ENCODE results near the gene AIP. TPM values are rescaled to one million over a fixed set of nuclear protein-coding genes. Genes with fewer than 3 reads are reported as not detected.

Gene AIP
- total and polyA plus RNA-seq, 2 donors from 2014 or later = 61.5 to 135 TPM

DNA sequence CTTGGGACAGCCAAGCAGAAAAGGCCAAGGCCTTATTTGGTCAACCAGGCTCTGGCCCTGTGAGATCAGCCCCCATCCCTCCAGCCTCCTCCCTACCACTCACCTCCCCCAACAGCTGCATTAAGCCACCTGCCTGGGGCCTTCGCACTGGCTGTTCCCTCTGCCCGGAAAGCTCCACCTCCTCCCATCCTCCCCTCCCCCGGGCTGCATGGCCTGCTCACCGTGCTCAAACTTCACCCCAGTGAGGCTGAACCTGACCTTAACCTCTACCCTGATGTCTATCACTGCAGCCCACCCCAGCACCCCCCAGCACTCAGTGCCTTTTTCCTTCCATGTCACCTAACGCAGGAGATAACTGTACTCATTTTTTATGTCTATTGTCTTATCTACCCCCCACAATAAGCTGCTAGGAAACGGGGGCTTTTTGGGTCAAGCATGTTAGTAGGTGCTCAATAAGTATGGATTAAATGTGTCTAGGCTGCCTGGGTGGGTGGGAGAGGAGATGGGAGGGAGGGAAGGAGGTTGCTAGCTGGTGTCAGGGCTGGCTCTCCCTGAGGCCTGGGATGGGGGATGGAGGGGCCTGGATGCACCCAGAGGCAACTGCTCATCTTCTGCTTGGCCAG, 46.3 kb upstream of the AIP start:
- peaks cover 0 to 9% (median 7%) of the 10 kb centered on the region in 3 donors for H3K36me3 ChIP-seq (ENCODE audit: control insufficient read depth in 2 of 3, insufficient read depth in 3 of 3, low read length in 3 of 3)
- no peak overlapping the region for H3K27ac ChIP-seq (ENCODE audit: low read depth in 2 of 2, low read length in 2 of 2)
- H3K9me3 ChIP-seq (ENCODE audit: control insufficient read depth in 2 of 3, insufficient read depth in 1 of 3, low read length in 3 of 3) = no peaks in the 10 kb centered on the region
- TF ChIP-seq, protein P1, sequence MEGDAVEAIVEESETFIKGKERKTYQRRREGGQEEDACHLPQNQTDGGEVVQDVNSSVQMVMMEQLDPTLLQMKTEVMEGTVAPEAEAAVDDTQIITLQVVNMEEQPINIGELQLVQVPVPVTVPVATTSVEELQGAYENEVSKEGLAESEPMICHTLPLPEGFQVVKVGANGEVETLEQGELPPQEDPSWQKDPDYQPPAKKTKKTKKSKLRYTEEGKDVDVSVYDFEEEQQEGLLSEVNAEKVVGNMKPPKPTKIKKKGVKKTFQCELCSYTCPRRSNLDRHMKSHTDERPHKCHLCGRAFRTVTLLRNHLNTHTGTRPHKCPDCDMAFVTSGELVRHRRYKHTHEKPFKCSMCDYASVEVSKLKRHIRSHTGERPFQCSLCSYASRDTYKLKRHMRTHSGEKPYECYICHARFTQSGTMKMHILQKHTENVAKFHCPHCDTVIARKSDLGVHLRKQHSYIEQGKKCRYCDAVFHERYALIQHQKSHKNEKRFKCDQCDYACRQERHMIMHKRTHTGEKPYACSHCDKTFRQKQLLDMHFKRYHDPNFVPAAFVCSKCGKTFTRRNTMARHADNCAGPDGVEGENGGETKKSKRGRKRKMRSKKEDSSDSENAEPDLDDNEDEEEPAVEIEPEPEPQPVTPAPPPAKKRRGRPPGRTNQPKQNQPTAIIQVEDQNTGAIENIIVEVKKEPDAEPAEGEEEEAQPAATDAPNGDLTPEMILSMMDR (IDR thresholded peaks at IDR 0.05; ENCODE audit: borderline replicate concordance, extremely low read depth, insufficient read depth) = no peak
- no peak overlapping the region for H3K4me3 ChIP-seq (ENCODE audit: low read length in 3 of 3)
- FAIRE-seq (no peak), DNase-seq (peak in 1 of 5 donors; percentile 78)
- no peak overlapping the region for H3K9ac ChIP-seq (ENCODE audit: low read length in 3 of 3)
- intact Hi-C loops (cut with DNase I) = no loop called here
- no peaks in the 10 kb centered on the region for H3K27me3 ChIP-seq (ENCODE audit: control insufficient read depth, insufficient read depth, low read length)
- peaks cover 0 to 4% (median 0%) of the 10 kb centered on the region in 3 donors for H3K4me1 ChIP-seq (ENCODE audit: control insufficient read depth in 2 of 3, insufficient read depth in 2 of 3, low read depth in 1 of 3, low read length in 3 of 3)

DNA sequence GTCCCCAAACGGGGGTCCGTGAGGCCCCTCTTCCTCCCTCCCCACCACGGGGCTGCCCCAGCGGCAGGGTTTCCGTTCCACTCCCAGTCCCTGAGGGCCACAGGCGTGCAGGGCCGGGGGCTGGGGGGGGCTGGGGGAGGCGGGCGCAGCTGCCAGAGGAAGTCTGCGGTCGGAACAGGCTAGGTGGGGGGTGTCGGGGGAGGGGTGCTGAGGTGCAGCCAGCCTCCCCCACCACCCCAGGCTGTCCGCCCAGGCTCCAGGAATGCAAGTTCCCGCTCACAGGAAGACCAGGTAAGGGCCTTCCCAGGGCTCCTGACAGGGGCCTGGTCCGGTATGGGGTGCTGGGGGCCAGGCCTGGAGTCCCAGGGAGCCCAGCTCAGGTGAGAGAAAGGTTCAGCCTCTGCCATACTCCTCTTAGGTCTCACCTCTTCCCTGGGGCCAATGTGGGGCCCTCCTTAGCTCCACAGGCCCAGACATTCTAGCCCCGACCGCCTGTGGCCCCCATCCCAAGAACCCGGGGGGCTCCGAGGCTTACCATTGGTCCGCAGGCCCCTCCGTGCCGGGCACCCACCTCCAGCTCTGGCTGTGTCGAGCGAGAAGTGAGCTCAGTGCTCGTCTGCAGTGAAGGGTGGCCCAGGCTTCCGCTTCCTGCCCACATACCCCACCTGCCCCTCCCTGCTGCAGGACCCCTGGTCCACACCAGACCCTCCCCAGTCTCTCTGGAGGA, 45.6 kb upstream of the AIP start, which contains the start of gene PTPRCAP:
Gene PTPRCAP (minus strand): TSS at position 601 of the 727 bp plus-strand sequence. CDS start 63 bp downstream, at position 538.
- Histone ChIP-seq H3K4me3 (ENCODE audit: low read length in 3 of 3) (no peak within 1 kb of the TSS), H3K9ac (ENCODE audit: low read length in 3 of 3) (no peak within 1 kb of the TSS), H3K27ac (ENCODE audit: low read depth in 2 of 2, low read length in 2 of 2) (no peak within 1 kb of the TSS), H3K36me3 (ENCODE audit: control insufficient read depth in 2 of 3, insufficient read depth in 3 of 3, low read length in 3 of 3) (peaks cover 0 to 9% (median 4%) of the 10 kb centered on the region in 3 donors), H3K9me3 (ENCODE audit: control insufficient read depth in 2 of 3, insufficient read depth in 1 of 3, low read length in 3 of 3) (no peaks in the 10 kb centered on the region), H3K27me3 (ENCODE audit: control insufficient read depth, insufficient read depth, low read length) (no peaks in the 10 kb centered on the region), H3K4me1 (ENCODE audit: control insufficient read depth in 2 of 3, insufficient read depth in 2 of 3, low read depth in 1 of 3, low read length in 3 of 3) (peaks cover 0 to 8% (median 0%) of the 10 kb centered on the region in 3 donors)
- DNase-seq (peak in 1 of 5 donors; percentile 85), FAIRE-seq (no peak)
- intact Hi-C loops (cut with DNase I) = no loop called here
- TF ChIP-seq, protein P1 (IDR thresholded peaks at IDR 0.05; ENCODE audit: borderline replicate concordance, extremely low read depth, insufficient read depth) = no peak

DNA sequence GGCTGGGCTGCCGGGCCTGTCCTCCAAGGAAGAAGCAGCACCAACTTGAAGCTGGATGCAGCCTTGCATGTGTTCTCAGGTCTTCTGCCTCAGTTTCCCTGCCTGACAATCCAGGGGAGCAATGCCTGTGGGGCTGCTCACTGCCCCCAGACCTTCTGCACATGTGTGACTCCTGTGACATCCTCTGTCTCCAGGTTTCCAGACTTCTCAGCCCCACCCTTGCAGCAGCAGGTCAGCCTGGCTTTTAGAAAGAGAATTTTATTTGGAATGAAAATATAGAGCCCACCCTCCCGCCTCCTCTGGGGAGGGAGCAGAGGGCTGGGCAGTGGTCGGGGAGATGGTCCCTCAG, 45.0 kb upstream of the AIP start:
- Histone ChIP-seq H3K4me1 (ENCODE audit: control insufficient read depth in 2 of 3, insufficient read depth in 2 of 3, low read depth in 1 of 3, low read length in 3 of 3) (peaks cover 0 to 14% (median 0%) of the 10 kb centered on the region in 3 donors), H3K9ac (ENCODE audit: low read length in 3 of 3) (no peak overlapping the region), H3K27ac (ENCODE audit: low read depth in 2 of 2, low read length in 2 of 2) (no peak overlapping the region), H3K27me3 (ENCODE audit: control insufficient read depth, insufficient read depth, low read length) (no peaks in the 10 kb centered on the region), H3K4me3 (ENCODE audit: low read length in 3 of 3) (no peak overlapping the region), H3K36me3 (ENCODE audit: control insufficient read depth in 2 of 3, insufficient read depth in 3 of 3, low read length in 3 of 3) (peaks cover 0 to 9% (median 2%) of the 10 kb centered on the region in 3 donors), H3K9me3 (ENCODE audit: control insufficient read depth in 2 of 3, insufficient read depth in 1 of 3, low read length in 3 of 3) (no peaks in the 10 kb centered on the region)
- FAIRE-seq (no peak), DNase-seq (no peak)
- TF ChIP-seq, protein P1 (IDR thresholded peaks at IDR 0.05; ENCODE audit: borderline replicate concordance, extremely low read depth, insufficient read depth) = no peak
- intact Hi-C loops (cut with DNase I) = no loop called here

Measured in kidney (tissue), 14 donors.